Measurements from ENCODE around the gene CCDC174.
A peak's percentile ranks its signal among the peaks of the same experiment; 100 is the strongest.
"Not testable (repeated sequence)": the region's sequence is repeated elsewhere in the genome, so short reads cannot be mapped to it uniquely, and the experiment has no call there.

Gene CCDC174

GRCh38 chr3:14651440-14652251 lies at the start of gene CCDC174:
TSS of gene CCDC174 (plus strand) at chr3:14651762. CDS start at chr3:14651837, 75 bp downstream.
- DNase-seq = peak; percentile 98

GRCh38 chr3:14602006-14602803 lies 49.4 kb upstream of the CCDC174 start:
- no peak for DNase-seq

- DNase-seq = no peak
Observed at GRCh38 chr3:14602804-14603644, 48.5 kb upstream of the CCDC174 start.

- DNase-seq = no peak
Observed at GRCh38 chr3:14605067-14605466, 46.5 kb upstream of the CCDC174 start.

GRCh38 chr3:14605744-14606143 lies 45.8 kb upstream of the CCDC174 start:
- no peak for DNase-seq

GRCh38 chr3:14606669-14607339 lies 44.8 kb upstream of the CCDC174 start:
- no peak for DNase-seq

GRCh38 chr3:14608298-14608697 lies 43.3 kb upstream of the CCDC174 start:
- DNase-seq = no peak

GRCh38 chr3:14609058-14609457 lies 42.5 kb upstream of the CCDC174 start:
- DNase-seq = not testable (repeated sequence)

- DNase-seq = no peak
Observed at GRCh38 chr3:14609506-14609905, 42.1 kb upstream of the CCDC174 start.

- DNase-seq = no peak
Observed at GRCh38 chr3:14609941-14610340, 41.6 kb upstream of the CCDC174 start.

GRCh38 chr3:14614189-14614588 lies 37.4 kb upstream of the CCDC174 start:
- no peak for DNase-seq

- no peak for DNase-seq
Observed at GRCh38 chr3:14614862-14615261, 36.7 kb upstream of the CCDC174 start.

GRCh38 chr3:14616606-14617507 lies 34.7 kb upstream of the CCDC174 start:
- DNase-seq = no peak

- DNase-seq = no peak
Observed at GRCh38 chr3:14617508-14618023, 34.0 kb upstream of the CCDC174 start.

GRCh38 chr3:14619605-14620004 lies 32.0 kb upstream of the CCDC174 start:
- DNase-seq = no peak

GRCh38 chr3:14620512-14620911 lies 31.1 kb upstream of the CCDC174 start:
- no peak for DNase-seq

- no peak for DNase-seq
Observed at GRCh38 chr3:14621093-14621492, 30.5 kb upstream of the CCDC174 start.

- no peak for DNase-seq
Observed at GRCh38 chr3:14622368-14622767, 29.2 kb upstream of the CCDC174 start.

GRCh38 chr3:14623569-14624051 lies 28.0 kb upstream of the CCDC174 start:
- DNase-seq = no peak

GRCh38 chr3:14624498-14624897 lies 27.1 kb upstream of the CCDC174 start:
- no peak for DNase-seq

- DNase-seq = no peak
Observed at GRCh38 chr3:14625443-14625842, 26.1 kb upstream of the CCDC174 start.

Measured in NCI-H526 treated with DMSO at 0.1 percent for 48 hours (cell line).